HCT116 (cell line): ENCODE measurements around the gene CAMK1D. TPM values are rescaled to one million over a fixed set of nuclear protein-coding genes. Genes with fewer than 3 reads are reported as not detected.

Experiments
- ATAC-seq: fragments of 200-7000 bp; cut with Tn5 transposase; 2 replicates; pipeline ENCODE4 v1.9.1; 2020; ENCODE audit warnings: mild to moderate bottlenecking, moderate library complexity
- BruUV-seq: library from RNA; stranded (reverse); fragments of 400-500 nt; replicated peaks from 2 replicates; lab custom pipeline; 2021; lab: Mats Ljungman, UMichigan
- CTCF ChIA-PET: fragments of 300-600 bp; sonication (Branson Sonifier 250); formaldehyde crosslinking; loops from one replicate; lab custom pipeline; 2021; ENCODE audit warnings: antibody characterized with exemption; lab: Charles Lee
- POLR2A ChIA-PET: fragments of 300-600, 350-600 bp; sonication (Branson Sonifier 250); formaldehyde crosslinking; loops from one replicate; lab custom pipeline; 2021; ENCODE audit warnings: antibody characterized with exemption; lab: Charles Lee
- RAD21 ChIA-PET, 2 experiments: fragments of 300-600 bp; sonication (Branson Sonifier 250); formaldehyde crosslinking; loops; one replicate each; lab custom pipeline; 2023; ENCODE audit warnings: low total read pairs in 2 of 2; ENCODE audit not compliant: uncharacterized antibody in 2 of 2, unreplicated experiment in 2 of 2, low non-redundant PET in 1 of 2; lab: Charles Lee
- DNase-seq: peaks from one replicate; pipeline ENCODE4 v3.0.0-alpha.2; 2010; ENCODE audit warnings: low read depth, low spot score
- H2AFZ ChIP-seq: fragments of 200-600 bp; shearing (Covaris generic), sonication (generic); 2 replicates; pipeline ENCODE4 v1.6.1; 2017; ENCODE audit warnings: low read depth, mixed run types, mixed read lengths, antibody characterized with exemption, low read length; ENCODE audit not compliant: poor library complexity, severe bottlenecking
- H3K27ac ChIP-seq: 2 replicates; pipeline ENCODE4 v1.5.1; 2012; ENCODE audit warnings: low read depth, low read length
- H3K27me3 ChIP-seq: fragments of 200-600 bp; sonication (generic); 2 replicates; pipeline ENCODE4 v1.6.1; 2016; ENCODE audit warnings: mixed run types, low read length, mixed read lengths; ENCODE audit not compliant: insufficient read depth
- H3K36me3 ChIP-seq, 2 experiments: fragments of 200-500 bp in 1 of 2; fragments of 200-600 bp in 1 of 2; sonication (Bioruptor generic) in 1 of 2; sonication (generic) in 1 of 2; 2 replicates each; pipeline versions ENCODE4 v1.5.1 to v1.6.1; 2014 to 2016; ENCODE audit warnings: low read length in 2 of 2, inconsistent platforms in 1 of 2, mixed read lengths in 1 of 2, mixed run types in 1 of 2; ENCODE audit not compliant: insufficient read depth in 2 of 2, control insufficient read depth in 1 of 2
- H3K4me1 ChIP-seq, 2 experiments: fragments of 200-600 bp in 1 of 2; sonication (generic) in 1 of 2; 2 replicates each; pipeline versions ENCODE4 v1.5.1 to v1.6.1; 2012 to 2017; ENCODE audit warnings: low read length in 2 of 2, inconsistent platforms in 1 of 2, mild to moderate bottlenecking in 1 of 2, mixed read lengths in 1 of 2, mixed run types in 1 of 2, moderate library complexity in 1 of 2; ENCODE audit not compliant: insufficient read depth in 2 of 2, control insufficient read depth in 1 of 2
- H3K4me2 ChIP-seq: fragments of 200-600 bp; sonication (generic); 2 replicates; pipeline ENCODE4 v1.6.1; 2017; ENCODE audit warnings: mixed run types, low read length, mixed read lengths
- H3K4me3 ChIP-seq, 2 experiments: fragments of 200-600 bp in 1 of 2; sonication (generic) in 1 of 2; replicated peaks in 1 of 2; 2 replicates each; pipeline ENCODE4 v1.5.1; 2011 to 2016; ENCODE audit warnings: low read length in 2 of 2, control low read depth in 1 of 2, low read depth in 1 of 2, mild to moderate bottlenecking in 1 of 2, mixed read lengths in 1 of 2, mixed run types in 1 of 2
- H3K79me2 ChIP-seq: fragments of 200-600 bp; sonication (generic); 2 replicates; pipeline ENCODE4 v1.6.1; 2017; ENCODE audit warnings: mild to moderate bottlenecking, mixed run types, low read length, moderate library complexity, mixed read lengths; ENCODE audit not compliant: insufficient read depth
- H3K9ac ChIP-seq: fragments of 200-600 bp; sonication (generic); 2 replicates; pipeline ENCODE4 v1.6.1; 2016; ENCODE audit warnings: low read length, mixed read lengths
- H3K9me2 ChIP-seq: fragments of 200-600 bp; sonication (generic), shearing (Covaris generic); 2 replicates; pipeline ENCODE4 v1.6.1; 2017; ENCODE audit warnings: mixed run types, mild to moderate bottlenecking, moderate library complexity; ENCODE audit not compliant: insufficient read depth
- H3K9me3 ChIP-seq, 2 experiments: fragments of 200-500 bp in 1 of 2; fragments of 200-600 bp in 1 of 2; sonication (Bioruptor generic) in 1 of 2; sonication (generic) in 1 of 2; 2 replicates each; pipeline ENCODE4 v1.6.1; 2014 to 2017; ENCODE audit warnings: low read length in 2 of 2, mixed read lengths in 2 of 2, inconsistent platforms in 1 of 2, low read depth in 1 of 2, mild to moderate bottlenecking in 1 of 2, mixed run types in 1 of 2, moderate library complexity in 1 of 2; ENCODE audit not compliant: control insufficient read depth in 1 of 2, insufficient read depth in 1 of 2
- H4K20me1 ChIP-seq: fragments of 200-600 bp; sonication (generic), shearing (Covaris generic); 2 replicates; pipeline ENCODE4 v1.6.1; 2017; ENCODE audit warnings: mixed run types, mild to moderate bottlenecking, moderate library complexity; ENCODE audit not compliant: insufficient read depth
- ATF3 ChIP-seq: IDR thresholded peaks from 2 replicates; pipeline ENCODE4 v1.6.1; 2012
- CBX3 ChIP-seq: IDR thresholded peaks from 2 replicates; pipeline ENCODE4 v1.6.1; 2012; ENCODE audit warnings: low read depth
- CEBPB ChIP-seq: IDR thresholded peaks from 2 replicates; pipeline ENCODE4 v1.6.1; 2012; ENCODE audit warnings: low read depth
- CTCF ChIP-seq, 3 experiments: fragments of 200-600 bp in 1 of 3; sonication (generic) in 1 of 3; IDR thresholded peaks in 2 of 3; conservative IDR thresholded peaks in 1 of 3; 2 replicates each; pipeline ENCODE4 v1.5.1; 2012 to 2017; ENCODE audit warnings: low read depth in 2 of 3, low read length in 2 of 3, antibody characterized with exemption in 1 of 3, borderline replicate concordance in 1 of 3, control low read depth in 1 of 3, mild to moderate bottlenecking in 1 of 3, mixed read lengths in 1 of 3, mixed run types in 1 of 3, moderate library complexity in 1 of 3; ENCODE audit not compliant: insufficient read depth in 1 of 3
- EGR1 ChIP-seq: IDR thresholded peaks from 2 replicates; pipeline ENCODE4 v1.6.1; 2012; ENCODE audit warnings: low read depth
- EZH2 ChIP-seq: fragments of 200-600 bp; sonication (generic); IDR thresholded peaks from 2 replicates; pipeline ENCODE4 v1.6.1; 2017; ENCODE audit warnings: antibody characterized with exemption, mixed run types
- EZH2phosphoT487 ChIP-seq: fragments of 200-600 bp; IDR thresholded peaks from 2 replicates; pipeline ENCODE4 v1.6.1; 2018; ENCODE audit warnings: antibody characterized with exemption, borderline replicate concordance
- FOSL1 ChIP-seq: IDR thresholded peaks from 2 replicates; pipeline ENCODE4 v1.6.1; 2012; ENCODE audit warnings: low read depth
- JUND ChIP-seq: IDR thresholded peaks from 2 replicates; pipeline ENCODE4 v1.6.1; 2012
- POLR2AphosphoS5 ChIP-seq: IDR thresholded peaks from 2 replicates; pipeline ENCODE4 v1.6.1; 2011; ENCODE audit warnings: mild to moderate bottlenecking, low read depth, low read length, moderate library complexity
- RAD21 ChIP-seq: IDR thresholded peaks from 2 replicates; pipeline ENCODE4 v1.6.1; 2012; ENCODE audit warnings: low read depth, mild to moderate bottlenecking
- REST ChIP-seq: IDR thresholded peaks from 2 replicates; pipeline ENCODE4 v1.6.1; 2012; ENCODE audit warnings: low read depth
- SIN3A ChIP-seq: IDR thresholded peaks from 2 replicates; pipeline ENCODE4 v1.6.1; 2012; ENCODE audit warnings: low read depth
- ZFX ChIP-seq: fragments of 450-650 bp; IDR thresholded peaks from 2 replicates; pipeline ENCODE4 v1.6.1; 2017
- ZNF274 ChIP-seq: fragments of 200-500 bp; sonication (Bioruptor generic); IDR thresholded peaks from 2 replicates; pipeline ENCODE4 v1.6.1; 2014; ENCODE audit warnings: mild to moderate bottlenecking, low read depth, low read length, inconsistent platforms
- intact Hi-C: fragments of 100-400 bp; cut with micrococcal nuclease; formaldehyde crosslinking; loops from 2 replicates; pipeline ENCODE4 v1.10.0; 2022
- total RNA-seq: library from RNA; stranded (reverse); gene quantifications from one replicate; pipeline ENCODE4 v1.2.1, GENCODE V29; 2021; ENCODE audit not compliant: unreplicated experiment
- TF ChIP-seq, protein P1 (sequence below): IDR thresholded peaks from 2 replicates; pipeline ENCODE4 v1.6.1; 2012
- TF ChIP-seq, protein P2 (sequence below): IDR thresholded peaks from 2 replicates; pipeline ENCODE4 v1.6.1; 2011; ENCODE audit warnings: mild to moderate bottlenecking, low read length, moderate library complexity; ENCODE audit not compliant: insufficient replicate concordance; ENCODE audit errors: extremely low read depth

CAMK1D gene
- total RNA-seq, 1 experiment from 2014 or later, result 9.6 TPM

- Histone ChIP-seq H2AFZ (no peak overlapping the region), H3K4me2 (no peak overlapping the region), H3K27me3 (no peaks in the 10 kb centered on the region), H3K36me3 (no peaks in the 10 kb centered on the region), H3K9ac (no peak overlapping the region), H3K4me3 (no peak overlapping the region), H3K9me3 (no peaks in the 10 kb centered on the region), H3K27ac (no peak overlapping the region), H3K9me2 (no peaks in the 10 kb centered on the region), H3K4me1 (no peaks in the 10 kb centered on the region), H3K79me2 (no peaks in the 10 kb centered on the region), H4K20me1 (no peaks in the 10 kb centered on the region)
- ATAC-seq (no peak), DNase-seq (no peak)
- CTCF ChIA-PET, result no interaction called here
- BruUV-seq, result no TSS peak
- RAD21 ChIA-PET, result no interaction called here
- POLR2A ChIA-PET, result no interaction called here
- intact Hi-C loops, result no loop called here
- TF ChIP-seq EZH2phosphoT487 (no peak), CTCF (IDR thresholded peaks at IDR 0.05 in 2 of 3, conservative IDR thresholded peaks at IDR 0.05 in 1 of 3; ENCODE audit: borderline replicate concordance in 1 of 3, insufficient read depth in 1 of 3, low read depth in 2 of 3, low read length in 2 of 3) (no peak), ZFX (no peak), ZNF274 (no peak), SIN3A (no peak), EGR1 (no peak), EZH2 (no peak), ATF3 (no peak), CBX3 (no peak), FOSL1 (no peak), POLR2AphosphoS5 (no peak), JUND (no peak), CEBPB (no peak), REST (no peak), RAD21 (no peak)
- TF ChIP-seq, protein P1, sequence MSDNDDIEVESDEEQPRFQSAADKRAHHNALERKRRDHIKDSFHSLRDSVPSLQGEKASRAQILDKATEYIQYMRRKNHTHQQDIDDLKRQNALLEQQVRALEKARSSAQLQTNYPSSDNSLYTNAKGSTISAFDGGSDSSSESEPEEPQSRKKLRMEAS, result no peak
- TF ChIP-seq, protein P2, sequence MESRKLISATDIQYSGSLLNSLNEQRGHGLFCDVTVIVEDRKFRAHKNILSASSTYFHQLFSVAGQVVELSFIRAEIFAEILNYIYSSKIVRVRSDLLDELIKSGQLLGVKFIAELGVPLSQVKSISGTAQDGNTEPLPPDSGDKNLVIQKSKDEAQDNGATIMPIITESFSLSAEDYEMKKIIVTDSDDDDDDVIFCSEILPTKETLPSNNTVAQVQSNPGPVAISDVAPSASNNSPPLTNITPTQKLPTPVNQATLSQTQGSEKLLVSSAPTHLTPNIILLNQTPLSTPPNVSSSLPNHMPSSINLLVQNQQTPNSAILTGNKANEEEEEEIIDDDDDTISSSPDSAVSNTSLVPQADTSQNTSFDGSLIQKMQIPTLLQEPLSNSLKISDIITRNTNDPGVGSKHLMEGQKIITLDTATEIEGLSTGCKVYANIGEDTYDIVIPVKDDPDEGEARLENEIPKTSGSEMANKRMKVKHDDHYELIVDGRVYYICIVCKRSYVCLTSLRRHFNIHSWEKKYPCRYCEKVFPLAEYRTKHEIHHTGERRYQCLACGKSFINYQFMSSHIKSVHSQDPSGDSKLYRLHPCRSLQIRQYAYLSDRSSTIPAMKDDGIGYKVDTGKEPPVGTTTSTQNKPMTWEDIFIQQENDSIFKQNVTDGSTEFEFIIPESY, result no peak
These were observed 292.7 kb downstream of the CAMK1D start for GRCh38 chr10:12642036-12642435.
